HepG2 (cell line): Measurements from ENCODE around the gene HOXC9.

ENCODE experiments used
- CBX2 ChIP-seq, 2 experiments: fragments of 200-600 bp in 1 of 2; sonication (generic); formaldehyde crosslinking in 1 of 2; IDR thresholded peaks; 2 replicates each; pipeline versions ENCODE4 v1.7.0 to v1.8.1; 2018 to 2022; ENCODE audit warnings: low read depth in 2 of 2, low read length in 1 of 2, mild to moderate bottlenecking in 1 of 2, missing genetic modification reagents in 1 of 2
- ETV5 ChIP-seq: IDR thresholded peaks from 2 replicates; pipeline ENCODE4 v1.6.1; 2018; ENCODE audit warnings: missing biosample characterization, missing genetic modification reagents, inconsistent platforms, borderline replicate concordance
- POLR2A ChIP-seq, 2 experiments: IDR thresholded peaks; 2 replicates each; pipeline ENCODE4 v1.6.1; 2011; ENCODE audit warnings: low read depth in 2 of 2, low read length in 2 of 2, mild to moderate bottlenecking in 1 of 2, moderate library complexity in 1 of 2; ENCODE audit not compliant: insufficient read depth in 1 of 2
- RAD21 ChIP-seq: fragments of 450-650 bp; formaldehyde crosslinking; IDR thresholded peaks from 2 replicates; pipeline ENCODE4 v1.5.0; 2020; ENCODE audit warnings: mild to moderate bottlenecking
- SCMH1 ChIP-seq: sonication (generic); formaldehyde crosslinking; IDR thresholded peaks from 2 replicates; pipeline ENCODE4 v1.9.0; 2021; ENCODE audit warnings: missing genetic modification reagents, mild to moderate bottlenecking, borderline replicate concordance
- SP1 ChIP-seq, 2 experiments: fragments of 450-650 bp in 1 of 2; sonication (generic) in 1 of 2; formaldehyde crosslinking in 1 of 2; IDR thresholded peaks; 2 replicates each; pipeline versions ENCODE4 v1.4.0 to v1.6.1; 2016 to 2020; ENCODE audit warnings: missing genetic modification reagents in 1 of 2
- ZBTB49 ChIP-seq: sonication (generic); formaldehyde crosslinking; IDR thresholded peaks from 2 replicates; pipeline ENCODE4 v1.4.0; 2020; ENCODE audit warnings: missing genetic modification reagents, borderline replicate concordance
- ZC3H13 ChIP-seq: sonication (generic); formaldehyde crosslinking; IDR thresholded peaks from 2 replicates; pipeline ENCODE4 v1.8.1; 2023; ENCODE audit warnings: mild to moderate bottlenecking, missing genetic modification reagents, moderate library complexity
- ZNF317 ChIP-seq: sonication (generic); formaldehyde crosslinking; IDR thresholded peaks from 2 replicates; pipeline ENCODE4 v1.5.0; 2020; ENCODE audit warnings: mild to moderate bottlenecking, missing genetic modification reagents
- ZNF572 ChIP-seq: sonication (generic); formaldehyde crosslinking; IDR thresholded peaks from 2 replicates; pipeline ENCODE4 v1.5.1; 2020; ENCODE audit warnings: mild to moderate bottlenecking, missing genetic modification reagents
- ZNF780A ChIP-seq: sonication (generic); formaldehyde crosslinking; IDR thresholded peaks from 2 replicates; pipeline ENCODE4 v1.8.0; 2022; ENCODE audit warnings: mild to moderate bottlenecking, missing genetic modification reagents, moderate library complexity
- TF ChIP-seq, protein P1 (sequence below): IDR thresholded peaks from 2 replicates; pipeline ENCODE4 v1.6.1; 2016; ENCODE audit warnings: missing compliant biosample characterization, missing genetic modification reagents, borderline replicate concordance
- TF ChIP-seq, protein P2 (sequence below): sonication (generic); formaldehyde crosslinking; IDR thresholded peaks from 2 replicates; pipeline ENCODE4 v1.5.0; 2020; ENCODE audit warnings: mild to moderate bottlenecking, missing genetic modification reagents, moderate library complexity

DNA sequence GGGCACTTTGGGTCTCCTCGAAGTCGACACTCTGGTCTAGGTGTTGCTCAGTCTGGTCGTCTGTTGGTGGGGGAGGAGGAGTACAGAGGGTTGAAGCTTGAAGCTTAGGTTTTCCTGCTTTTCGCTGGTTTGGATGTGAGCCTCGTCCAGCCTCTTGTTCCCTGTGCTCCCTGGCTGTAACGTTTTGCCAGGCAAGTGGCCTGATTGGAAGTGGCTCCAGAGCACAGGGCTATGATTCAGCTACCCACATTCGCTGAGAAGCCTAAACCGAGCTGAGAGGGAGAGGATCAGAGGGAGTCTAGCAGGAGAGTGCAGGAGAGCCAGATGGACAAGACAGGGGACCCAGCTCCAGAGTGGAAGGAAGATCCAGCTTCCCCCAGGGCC lies 8.9 kb upstream of the HOXC9 start:
- no peak for TF ChIP-seq ZNF780A (CRISPR knock-in tag)
- TF ChIP-seq, protein P1, sequence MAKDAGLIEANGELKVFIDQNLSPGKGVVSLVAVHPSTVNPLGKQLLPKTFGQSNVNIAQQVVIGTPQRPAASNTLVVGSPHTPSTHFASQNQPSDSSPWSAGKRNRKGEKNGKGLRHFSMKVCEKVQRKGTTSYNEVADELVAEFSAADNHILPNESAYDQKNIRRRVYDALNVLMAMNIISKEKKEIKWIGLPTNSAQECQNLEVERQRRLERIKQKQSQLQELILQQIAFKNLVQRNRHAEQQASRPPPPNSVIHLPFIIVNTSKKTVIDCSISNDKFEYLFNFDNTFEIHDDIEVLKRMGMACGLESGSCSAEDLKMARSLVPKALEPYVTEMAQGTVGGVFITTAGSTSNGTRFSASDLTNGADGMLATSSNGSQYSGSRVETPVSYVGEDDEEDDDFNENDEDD (CRISPR knock-in tag): no peak
- TF ChIP-seq, protein P2, sequence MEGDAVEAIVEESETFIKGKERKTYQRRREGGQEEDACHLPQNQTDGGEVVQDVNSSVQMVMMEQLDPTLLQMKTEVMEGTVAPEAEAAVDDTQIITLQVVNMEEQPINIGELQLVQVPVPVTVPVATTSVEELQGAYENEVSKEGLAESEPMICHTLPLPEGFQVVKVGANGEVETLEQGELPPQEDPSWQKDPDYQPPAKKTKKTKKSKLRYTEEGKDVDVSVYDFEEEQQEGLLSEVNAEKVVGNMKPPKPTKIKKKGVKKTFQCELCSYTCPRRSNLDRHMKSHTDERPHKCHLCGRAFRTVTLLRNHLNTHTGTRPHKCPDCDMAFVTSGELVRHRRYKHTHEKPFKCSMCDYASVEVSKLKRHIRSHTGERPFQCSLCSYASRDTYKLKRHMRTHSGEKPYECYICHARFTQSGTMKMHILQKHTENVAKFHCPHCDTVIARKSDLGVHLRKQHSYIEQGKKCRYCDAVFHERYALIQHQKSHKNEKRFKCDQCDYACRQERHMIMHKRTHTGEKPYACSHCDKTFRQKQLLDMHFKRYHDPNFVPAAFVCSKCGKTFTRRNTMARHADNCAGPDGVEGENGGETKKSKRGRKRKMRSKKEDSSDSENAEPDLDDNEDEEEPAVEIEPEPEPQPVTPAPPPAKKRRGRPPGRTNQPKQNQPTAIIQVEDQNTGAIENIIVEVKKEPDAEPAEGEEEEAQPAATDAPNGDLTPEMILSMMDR (CRISPR knock-in tag): no peak
- no peak for TF ChIP-seq ETV5 (CRISPR knock-in tag)
- no peak for TF ChIP-seq ZNF317
- no peak for TF ChIP-seq ZBTB49 (CRISPR knock-in tag)
- TF ChIP-seq SCMH1 (CRISPR knock-in tag): no peak
- TF ChIP-seq ZC3H13 (CRISPR knock-in tag): no peak
- no peak for TF ChIP-seq RAD21
- TF ChIP-seq POLR2A (IDR thresholded peaks at IDR 0.05; ENCODE audit: insufficient read depth in 1 of 2, low read depth in 2 of 2, low read length in 2 of 2): no peak
- TF ChIP-seq ZNF572 (CRISPR knock-in tag): no peak
- TF ChIP-seq CBX2 (IDR thresholded peaks at IDR 0.05; ENCODE audit: low read depth, low read length): no peak
- no peak for TF ChIP-seq CBX2 (CRISPR knock-in tag; IDR thresholded peaks at IDR 0.05; ENCODE audit: low read depth)
- TF ChIP-seq SP1 (IDR thresholded peaks at IDR 0.05): no peak
- no peak for TF ChIP-seq SP1 (CRISPR knock-in tag; IDR thresholded peaks at IDR 0.05)
